SH-SY5Y (cell line): ENCODE measurements around the gene SEMA3A.

Experiments used
- GATA2 ChIP-seq: IDR thresholded peaks from 2 replicates; pipeline ENCODE4 v1.6.1; 2011; ENCODE audit warnings: mild to moderate bottlenecking, low read depth, low read length
- GATA3 ChIP-seq: IDR thresholded peaks from 2 replicates; pipeline ENCODE4 v1.6.1; 2011; ENCODE audit warnings: low read depth, mild to moderate bottlenecking, low read length, moderate library complexity

Gene SEMA3A

DNA sequence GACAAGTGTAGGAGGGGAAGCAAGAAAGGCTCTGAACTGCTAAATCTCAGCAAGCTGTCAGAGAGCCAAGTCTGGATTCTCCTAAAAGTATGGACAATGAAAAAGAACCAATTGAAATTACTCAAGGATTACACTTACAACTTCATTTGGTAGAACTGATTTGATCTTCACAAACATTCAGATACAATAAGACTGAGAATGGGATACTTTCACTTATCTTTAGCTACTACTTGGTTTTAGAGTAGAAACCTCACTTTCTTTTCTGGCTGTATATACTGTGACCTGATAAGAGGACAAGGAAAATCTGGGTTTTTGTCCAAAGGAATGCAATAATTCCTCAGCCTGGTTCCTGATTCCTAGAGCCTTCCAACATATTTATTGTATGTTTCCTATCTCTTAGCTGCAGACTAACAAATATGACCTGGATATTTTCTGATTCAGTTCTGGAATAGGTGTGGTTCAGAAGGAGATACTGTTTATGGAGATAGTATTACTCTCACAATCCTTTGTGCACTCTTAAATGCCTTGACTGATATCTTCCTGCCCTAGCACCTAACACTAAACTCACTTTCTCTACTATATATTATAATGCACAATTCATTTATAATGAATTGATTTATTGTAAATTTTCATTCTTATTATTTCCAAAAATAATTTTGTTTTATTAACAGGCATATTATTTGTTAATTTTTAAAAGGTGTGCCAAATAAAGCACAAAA lies 7.3 kb downstream of the SEMA3A start:
- no peak for TF ChIP-seq GATA3
- TF ChIP-seq GATA2, result no peak

DNA sequence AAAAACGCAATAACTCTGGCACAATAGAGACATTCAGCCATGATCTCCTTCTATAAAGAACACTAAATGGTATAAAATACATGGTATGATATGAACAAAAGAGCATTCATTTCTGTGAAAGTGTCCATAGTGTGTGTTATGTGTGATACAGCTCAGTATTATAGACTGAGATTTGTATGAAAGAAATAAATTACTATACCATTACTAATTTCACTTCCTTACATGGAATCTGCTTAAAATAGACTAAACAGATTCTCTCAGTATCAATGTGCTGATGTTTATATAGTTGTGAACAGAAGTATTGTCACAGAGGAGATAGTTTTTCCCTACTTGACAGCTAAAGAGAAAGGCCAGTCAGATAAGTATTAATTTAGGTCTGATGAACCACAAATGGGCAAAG lies 10.8 kb downstream of the SEMA3A start:
- no peak for TF ChIP-seq GATA2
- no peak for TF ChIP-seq GATA3

DNA sequence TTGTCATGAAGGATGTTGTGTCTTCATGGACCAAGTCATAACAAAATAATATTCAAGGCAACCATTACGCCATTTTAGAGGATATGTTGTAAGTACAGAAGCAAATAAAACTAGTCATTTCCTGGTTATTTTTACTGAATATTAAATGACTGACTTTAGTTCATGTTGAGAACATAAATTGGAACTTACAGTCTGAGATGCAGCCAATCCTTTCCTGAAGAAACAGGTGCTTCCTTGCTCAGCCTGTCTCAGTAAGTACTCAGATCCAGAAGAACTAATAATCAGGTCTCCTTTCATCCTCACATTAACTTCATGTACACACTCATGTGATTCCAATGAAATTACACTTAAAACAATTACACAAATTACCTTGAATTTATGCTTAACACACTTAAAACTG lies 12.3 kb downstream of the SEMA3A start:
- TF ChIP-seq GATA3 (no peak), GATA2 (no peak)

DNA sequence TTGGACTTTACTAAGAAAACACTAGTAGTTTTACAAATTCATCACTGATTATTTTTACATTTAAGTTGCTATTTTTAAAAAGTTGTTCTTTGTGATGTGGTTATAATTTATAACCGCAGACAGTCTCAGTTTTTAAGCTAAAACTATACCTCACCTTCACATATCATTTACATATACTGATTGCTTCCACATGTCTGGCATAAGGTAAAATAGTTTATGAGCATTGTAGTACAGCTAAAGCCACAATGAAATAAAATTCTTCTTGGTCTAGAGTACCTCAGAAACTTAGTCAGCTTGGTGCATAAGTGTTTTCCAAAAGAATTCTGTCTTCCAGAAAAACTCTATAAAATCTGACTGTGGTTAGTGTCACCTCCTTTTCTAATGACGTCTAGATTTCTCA lies 13.0 kb downstream of the SEMA3A start:
- TF ChIP-seq GATA2, result no peak
- TF ChIP-seq GATA3, result no peak

DNA sequence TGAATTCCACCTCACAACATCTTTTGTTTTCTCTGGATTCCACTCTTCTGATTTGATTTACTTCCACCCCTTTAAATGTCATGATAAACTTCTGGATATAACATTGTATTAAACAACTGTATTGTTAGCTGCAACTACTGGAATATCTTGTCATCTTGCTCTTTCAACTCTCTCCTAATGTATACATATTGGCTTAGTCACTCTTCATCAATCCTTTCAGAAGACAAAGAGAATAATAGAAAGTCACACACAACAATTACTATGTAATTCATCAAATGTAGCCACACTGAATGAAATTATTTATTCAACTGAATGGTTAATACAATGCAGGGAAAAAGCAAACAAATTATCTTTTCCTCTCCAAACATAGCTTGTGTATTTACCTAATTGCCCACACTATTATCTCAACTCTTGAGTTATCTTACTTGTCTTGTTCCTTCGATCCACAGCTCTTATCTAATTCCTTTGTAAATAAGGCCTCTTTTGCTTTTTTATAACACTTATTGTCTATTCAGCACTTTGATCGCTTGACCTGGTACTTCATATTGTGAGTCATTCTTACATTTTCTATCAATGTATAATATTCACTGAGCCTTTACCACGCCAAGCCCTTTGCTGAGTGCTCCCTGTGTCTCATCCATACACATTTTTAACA lies 16.7 kb downstream of the SEMA3A start:
- TF ChIP-seq GATA2 (no peak), GATA3 (no peak)

DNA sequence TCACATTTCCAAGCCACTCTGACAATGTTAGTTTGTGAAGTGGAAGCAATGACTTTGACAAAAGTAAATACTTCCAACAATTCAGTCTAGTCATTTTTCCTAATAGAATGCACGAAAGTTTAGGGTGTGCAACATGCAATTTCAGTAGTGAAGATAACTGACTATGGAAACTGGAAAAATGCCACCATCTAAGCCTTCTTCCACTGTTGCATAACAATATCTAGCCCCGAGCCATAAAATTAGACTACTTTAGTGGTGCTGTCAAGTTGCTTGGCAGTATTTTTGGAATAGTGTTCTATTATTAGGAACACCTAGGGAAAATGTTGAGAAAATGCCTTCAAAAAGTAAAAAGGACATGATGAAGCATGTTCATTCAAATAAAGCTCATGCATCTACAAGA lies 17.9 kb downstream of the SEMA3A start:
- TF ChIP-seq GATA3, result no peak
- TF ChIP-seq GATA2, result no peak

DNA sequence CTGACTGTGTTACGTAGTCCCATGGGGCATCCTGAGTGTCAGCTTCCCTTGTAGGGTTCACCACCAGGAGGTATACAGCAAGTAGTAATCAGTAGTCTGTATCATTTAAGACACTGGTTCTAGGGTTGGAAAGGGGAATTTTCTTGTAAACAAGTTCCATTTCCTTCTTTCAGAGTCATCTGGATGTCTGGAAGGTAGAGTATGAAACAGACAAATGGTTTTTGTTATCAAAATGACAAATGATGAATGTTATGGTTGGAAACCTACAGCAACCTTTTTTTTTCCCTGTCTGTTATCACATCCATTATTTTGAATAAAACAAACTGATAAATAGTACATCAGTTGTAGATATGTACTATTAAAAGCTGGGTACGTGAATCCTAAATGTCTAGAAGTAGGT lies 19.1 kb downstream of the SEMA3A start:
- no peak for TF ChIP-seq GATA2
- TF ChIP-seq GATA3, result no peak

DNA sequence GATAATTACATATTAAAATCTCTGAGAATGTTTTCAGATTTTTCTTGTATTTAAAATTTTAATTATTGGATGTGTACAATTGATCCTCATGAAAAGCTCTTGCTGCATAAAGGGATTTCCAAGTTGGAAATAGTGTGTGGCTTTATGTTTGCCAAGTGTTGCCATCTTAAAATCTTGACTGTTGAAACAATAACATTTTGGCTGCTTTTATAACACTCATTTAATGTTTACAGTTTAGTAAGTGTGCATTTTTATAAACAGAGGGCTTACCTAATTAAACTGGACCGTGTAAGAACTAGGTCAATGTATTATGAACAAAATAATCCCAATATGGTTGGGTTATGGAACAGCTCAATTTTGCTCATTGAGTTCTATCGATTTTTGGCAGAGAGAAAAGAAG lies 23.9 kb downstream of the SEMA3A start:
- TF ChIP-seq GATA2 (no peak), GATA3 (no peak)

DNA sequence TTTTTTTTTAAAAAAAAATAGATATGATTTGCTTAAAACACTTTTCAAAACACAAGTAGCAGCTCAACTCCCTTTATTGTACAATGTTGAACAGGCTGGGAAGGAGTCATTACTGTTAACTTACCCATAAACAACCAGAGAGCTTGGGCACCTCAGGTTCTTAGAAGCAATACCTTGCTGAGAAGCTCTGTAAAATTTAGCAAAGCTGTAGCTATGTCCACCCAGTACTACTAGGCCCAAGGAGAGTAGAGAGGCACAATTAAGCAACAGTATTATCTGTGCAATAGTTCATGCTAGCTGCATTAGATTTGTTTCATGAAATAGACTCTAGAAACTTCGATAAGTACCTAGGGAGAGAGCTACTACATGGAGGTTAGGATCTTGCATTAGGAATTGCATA lies 32.0 kb downstream of the SEMA3A start:
- TF ChIP-seq GATA2 (no peak), GATA3 (no peak)

DNA sequence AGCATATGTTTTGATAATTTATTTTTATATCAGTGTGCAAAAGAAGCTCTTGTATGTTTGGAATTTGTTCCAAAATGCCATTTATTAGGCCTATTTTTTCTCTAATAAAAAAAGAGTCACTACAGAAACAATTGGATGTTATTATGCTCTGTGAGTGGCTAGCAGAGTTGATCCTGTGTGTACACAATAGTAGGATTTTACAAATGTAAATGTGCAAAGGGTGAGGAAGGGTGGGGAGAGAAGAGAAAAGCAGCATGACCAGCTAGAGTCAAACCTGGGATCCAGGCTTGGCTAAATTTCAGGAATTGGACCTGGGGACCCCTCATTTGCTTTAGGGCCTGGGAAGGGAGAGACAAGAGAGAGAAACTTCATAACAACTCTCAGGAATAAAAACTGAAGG lies 32.5 kb downstream of the SEMA3A start:
- no peak for TF ChIP-seq GATA2
- TF ChIP-seq GATA3, result no peak

DNA sequence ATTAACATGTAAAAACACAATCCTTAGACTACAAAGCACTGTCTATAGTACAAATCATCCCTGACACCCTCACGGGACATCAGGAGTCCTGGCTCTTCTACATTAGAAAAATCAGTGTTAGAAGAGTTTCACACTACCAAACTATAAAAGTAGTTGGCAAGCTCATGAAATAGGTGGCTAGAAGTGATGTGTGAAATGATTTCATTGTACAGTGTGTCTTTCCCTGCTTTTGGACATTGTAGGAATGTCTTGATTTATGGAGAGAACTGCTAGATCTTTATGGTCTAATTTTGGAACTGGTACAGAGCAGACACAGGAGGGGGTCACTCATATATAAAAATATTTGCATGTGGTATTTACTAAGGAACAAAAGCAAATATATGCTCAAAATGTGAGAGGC lies 33.2 kb downstream of the SEMA3A start:
- TF ChIP-seq GATA2 (no peak), GATA3 (no peak)

DNA sequence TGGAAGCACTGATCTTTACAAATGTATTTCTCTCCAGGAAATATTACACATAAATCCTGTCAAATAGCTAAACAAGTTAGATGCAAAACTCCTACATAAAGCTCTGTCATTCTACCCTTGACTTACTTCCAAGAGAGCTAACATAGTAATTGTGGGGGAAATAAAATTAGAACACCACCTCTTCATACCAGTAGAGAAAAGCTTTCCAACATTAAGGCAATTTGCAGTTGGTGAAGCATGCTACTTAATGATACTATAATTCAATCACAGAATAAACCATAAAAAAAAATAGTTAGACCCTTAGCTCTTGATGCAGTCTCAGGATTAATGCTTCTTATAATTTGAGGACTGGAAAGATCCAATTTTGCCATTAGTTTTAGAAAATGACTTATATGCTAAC lies 35.2 kb downstream of the SEMA3A start:
- TF ChIP-seq GATA3 (no peak), GATA2 (no peak)

DNA sequence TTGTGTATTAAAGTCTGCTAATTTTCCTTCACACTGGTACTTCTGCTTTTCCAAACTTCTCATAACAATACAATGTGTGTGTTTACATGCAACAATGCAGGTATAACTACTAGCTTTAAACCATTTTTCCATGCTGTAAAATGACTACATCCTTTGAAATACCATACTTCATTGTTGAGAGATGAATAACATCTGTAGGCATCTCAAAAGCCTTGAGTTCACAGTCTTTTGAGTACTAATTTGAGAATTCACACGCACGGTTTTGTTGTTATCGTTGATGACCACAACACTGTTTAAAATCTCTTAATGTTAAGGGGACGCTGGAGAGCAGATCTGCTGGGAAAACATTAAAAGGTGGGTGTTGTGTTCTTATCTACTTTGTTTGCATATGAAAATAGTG lies 37.4 kb downstream of the SEMA3A start:
- TF ChIP-seq GATA2 (no peak), GATA3 (no peak)

DNA sequence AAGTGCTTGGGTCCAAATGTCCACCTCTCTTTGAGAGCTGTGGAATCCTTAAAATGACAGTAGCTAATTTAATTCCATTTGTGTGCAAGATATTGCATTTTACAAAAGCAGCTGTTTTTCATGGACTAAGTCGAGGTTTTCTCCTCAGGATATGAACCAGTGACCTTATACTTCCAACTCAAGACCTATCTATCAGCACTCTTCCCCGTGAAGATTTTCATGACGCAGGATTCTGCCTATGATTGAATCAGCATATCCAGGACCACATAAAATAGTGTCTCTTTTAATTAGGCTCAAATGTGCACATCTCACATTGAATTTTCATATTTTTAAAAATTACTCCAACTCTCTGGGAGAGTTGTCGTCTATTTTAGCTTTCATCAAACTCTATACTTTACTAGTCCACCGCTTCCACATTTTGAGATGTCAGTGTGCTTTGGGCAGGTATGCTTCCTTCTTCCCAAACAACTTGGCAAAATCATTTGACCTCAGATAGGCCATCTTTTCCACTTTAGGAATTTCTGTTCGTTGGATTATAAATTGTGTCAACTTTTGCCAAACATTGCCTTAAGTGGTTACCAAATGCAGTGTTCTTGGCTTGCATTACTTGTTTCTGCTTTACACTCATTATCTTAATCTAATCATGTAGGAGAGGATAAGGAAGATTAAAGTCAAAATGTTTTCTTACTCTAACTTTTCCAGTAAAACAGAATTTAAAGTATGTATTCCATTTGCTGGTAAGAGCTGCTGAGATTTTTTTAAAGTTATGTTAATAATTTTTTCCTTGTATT lies 39.4 kb downstream of the SEMA3A start:
- TF ChIP-seq GATA3, result no peak
- TF ChIP-seq GATA2, result no peak

DNA sequence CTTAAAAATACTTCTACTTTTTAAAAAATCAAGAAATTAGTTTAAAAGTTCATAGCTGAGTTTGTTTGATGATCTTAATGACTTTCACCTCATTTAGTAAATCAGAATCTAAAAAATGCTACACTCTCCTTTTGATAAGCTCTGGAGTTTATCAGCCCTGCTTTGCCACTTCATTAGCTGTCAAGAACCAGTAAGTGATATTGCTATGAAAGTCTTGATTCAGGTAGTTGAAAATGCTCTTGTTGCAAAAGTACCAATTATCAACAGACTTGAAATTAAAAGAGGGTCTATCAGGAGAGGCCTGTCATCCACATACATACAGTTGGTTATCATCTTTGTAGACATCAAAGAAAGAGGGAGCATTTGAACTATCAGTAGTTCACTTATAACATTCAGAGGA lies 41.6 kb downstream of the SEMA3A start:
- TF ChIP-seq GATA2, result no peak
- no peak for TF ChIP-seq GATA3

DNA sequence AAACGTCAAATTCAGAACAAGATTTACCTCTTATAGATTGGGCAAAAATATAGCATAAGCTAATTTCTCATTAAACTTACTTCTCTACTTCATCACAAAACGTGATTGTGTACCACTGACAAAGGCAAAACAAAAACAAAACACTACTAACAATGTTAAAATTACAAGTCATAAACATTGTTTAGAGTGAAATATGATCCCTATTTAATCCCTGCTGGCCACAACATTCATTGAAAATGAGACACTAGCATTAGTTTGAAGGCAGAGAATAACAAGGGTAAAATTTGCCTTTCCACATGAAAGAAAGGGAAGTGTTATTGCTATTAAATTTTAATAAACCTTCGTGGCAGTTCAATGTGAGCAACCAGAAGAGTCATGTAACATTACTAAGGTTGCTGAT lies 45.0 kb downstream of the SEMA3A start:
- no peak for TF ChIP-seq GATA3
- TF ChIP-seq GATA2, result no peak
